Upper lobe of left lung (tissue), 6 donors: ENCODE measurements around the gene FBH1. TPM values are rescaled to one million over a fixed set of nuclear protein-coding genes. Genes with fewer than 3 reads are reported as not detected.

ENCODE experiments used
- ATAC-seq, 2 donors: fragments of 200-7000 bp; cut with Tn5 transposase; one replicate each; pipeline ENCODE4 v1.9.1; 2022; ENCODE audit warnings: mild to moderate bottlenecking in 2 of 2, moderate library complexity in 2 of 2; ENCODE audit not compliant: low FRiP score in 2 of 2
- DNase-seq, 2 donors: peaks; one replicate each; pipeline ENCODE4 v3.0.0-alpha.2; 2019 to 2020
- H3K27ac ChIP-seq, 4 donors: fragments of 200-600 bp; sonication (generic); one replicate each; pipeline ENCODE4 v1.5.1; 2016 to 2019
- H3K27me3 ChIP-seq, 4 donors: fragments of 200-600 bp; sonication (generic); one replicate each; pipeline ENCODE4 v1.5.1; 2017 to 2019
- H3K36me3 ChIP-seq, 4 donors: fragments of 200-600 bp; sonication (generic); one replicate each; pipeline ENCODE4 v1.5.1; 2016 to 2019
- H3K4me1 ChIP-seq, 4 donors: fragments of 200-600 bp; sonication (generic); one replicate each; pipeline ENCODE4 v1.5.1; 2018 to 2019
- H3K4me3 ChIP-seq, 4 donors: fragments of 200-600 bp; sonication (generic); one replicate each; pipeline ENCODE4 v1.5.1; 2017 to 2019; ENCODE audit warnings: mild to moderate bottlenecking in 2 of 4, moderate library complexity in 1 of 4
- H3K9me3 ChIP-seq, 4 donors: fragments of 200-600 bp; sonication (generic); one replicate each; pipeline ENCODE4 v1.5.1; 2018 to 2019
- CTCF ChIP-seq, 6 experiments: fragments of 450-650 bp in 4 of 6; fragments of 200-600 bp in 2 of 6; sonication (generic) in 2 of 6; IDR thresholded peaks; one replicate each; pipeline ENCODE4 v1.5.1; 2016 to 2019; ENCODE audit warnings: antibody characterized with exemption in 6 of 6
- EP300 ChIP-seq, 4 donors: sonication (generic); formaldehyde crosslinking; IDR thresholded peaks; one replicate each; pipeline ENCODE4 v1.5.1; 2017; ENCODE audit warnings: antibody characterized with exemption in 4 of 4, control low read depth in 2 of 4
- POLR2A ChIP-seq, 4 donors: fragments of 450-650 bp; IDR thresholded peaks; one replicate each; pipeline ENCODE4 v1.5.1; 2016 to 2017; ENCODE audit warnings: antibody characterized with exemption in 4 of 4, mild to moderate bottlenecking in 2 of 4
- POLR2AphosphoS5 ChIP-seq, 2 donors: sonication (generic); formaldehyde crosslinking; IDR thresholded peaks; one replicate each; pipeline ENCODE4 v1.5.1; 2017; ENCODE audit warnings: antibody characterized with exemption in 2 of 2
- WGBS, 2 donors: methylation state at CpG; one replicate each; pipeline ENCODE4 v1.1.5; 2017 to 2018; 5-methylcytosine and 5-hydroxymethylcytosine counted together
- total RNA-seq, 6 donors: library from RNA; depleted of rRNA in 4 of 6; stranded (reverse); fragments of >200 nt in 4 of 6; gene quantifications; one replicate each; pipeline versions ENCODE4 v1.1.0 to v1.2.1, GENCODE V29; 2016 to 2021
- donor health status: DM: no; HTN: no; CAD: no; lungs with moderate emphysema.
- donor health status: DM: no; HTN: yes; CAD: no; lungs with severe emphysema.

FBH1 gene
- total RNA-seq, 6 donors from 2014 or later = 62.4 to 186 (median 77.4) TPM

GRCh38 chr10:5915451-5915850, 25.4 kb downstream of the FBH1 start:
- no peaks in the 10 kb centered on the region for H3K27me3 ChIP-seq
- H3K9me3 ChIP-seq = no peaks in the 10 kb centered on the region
- TF ChIP-seq POLR2AphosphoS5 (IDR thresholded peaks at IDR 0.05) (no peak), CTCF (IDR thresholded peaks at IDR 0.05) (no peak), POLR2A (IDR thresholded peaks at IDR 0.05) (no peak), EP300 (IDR thresholded peaks at IDR 0.05) (no peak)
- WGBS, 2 donors = 88 to 94% methylated on average over 10 to 14 of the region's 14 CpGs
- no peak overlapping the region for H3K4me3 ChIP-seq
- H3K27ac ChIP-seq = no peak overlapping the region
- DNase-seq (no peak), ATAC-seq (no peak)
- H3K4me1 ChIP-seq = no peaks in the 10 kb centered on the region
- H3K36me3 ChIP-seq = peaks cover 48 to 99% (median 87%) of the 10 kb centered on the region in 4 donors

- no peak overlapping the region for H3K4me3 ChIP-seq
- no peaks in the 10 kb centered on the region for H3K9me3 ChIP-seq
- ATAC-seq = no peak
- H3K4me1 ChIP-seq = no peaks in the 10 kb centered on the region
- no peak for DNase-seq
- H3K36me3 ChIP-seq = peaks cover 45 to 100% (median 88%) of the 10 kb centered on the region in 4 donors
- WGBS, 2 donors = 97 to 99% methylated on average over 12 to 13 of the region's 13 CpGs
- H3K27ac ChIP-seq = no peak overlapping the region
- no peaks in the 10 kb centered on the region for H3K27me3 ChIP-seq
- TF ChIP-seq POLR2AphosphoS5 (IDR thresholded peaks at IDR 0.05) (no peak), CTCF (IDR thresholded peaks at IDR 0.05) (no peak), EP300 (IDR thresholded peaks at IDR 0.05) (no peak), POLR2A (IDR thresholded peaks at IDR 0.05) (no peak)
Measured at GRCh38 chr10:5917305-5917704, 27.3 kb downstream of the FBH1 start.

- 92 to 95% methylated on average over 4 of the region's 4 CpGs for WGBS, 2 donors
- DNase-seq (no peak), ATAC-seq (no peak)
- Histone ChIP-seq H3K27ac (no peak overlapping the region), H3K36me3 (peaks cover 54 to 100% (median 89%) of the 10 kb centered on the region in 4 donors), H3K27me3 (no peaks in the 10 kb centered on the region), H3K4me3 (no peak overlapping the region), H3K9me3 (no peaks in the 10 kb centered on the region), H3K4me1 (no peaks in the 10 kb centered on the region)
- TF ChIP-seq CTCF (IDR thresholded peaks at IDR 0.05) (no peak), POLR2AphosphoS5 (IDR thresholded peaks at IDR 0.05) (no peak), POLR2A (IDR thresholded peaks at IDR 0.05) (no peak), EP300 (IDR thresholded peaks at IDR 0.05) (no peak)
Measured at GRCh38 chr10:5918763-5919162, 28.7 kb downstream of the FBH1 start.

GRCh38 chr10:5919568-5919967, 29.5 kb downstream of the FBH1 start:
- Histone ChIP-seq H3K4me3 (no peak overlapping the region), H3K27ac (no peak overlapping the region), H3K27me3 (no peaks in the 10 kb centered on the region), H3K4me1 (no peaks in the 10 kb centered on the region), H3K36me3 (peaks cover 55 to 100% (median 88%) of the 10 kb centered on the region in 4 donors), H3K9me3 (no peaks in the 10 kb centered on the region)
- ATAC-seq = no peak
- DNase-seq = no peak
- TF ChIP-seq POLR2AphosphoS5 (IDR thresholded peaks at IDR 0.05) (no peak), CTCF (IDR thresholded peaks at IDR 0.05) (no peak), POLR2A (IDR thresholded peaks at IDR 0.05) (no peak), EP300 (IDR thresholded peaks at IDR 0.05) (no peak)
- 95 to 98% methylated on average over 7 of the region's 7 CpGs for WGBS, 2 donors

GRCh38 chr10:5921746-5922145, 31.7 kb downstream of the FBH1 start:
- H3K4me1 ChIP-seq = no peaks in the 10 kb centered on the region
- no peak for DNase-seq
- no peak overlapping the region for H3K4me3 ChIP-seq
- no peaks in the 10 kb centered on the region for H3K9me3 ChIP-seq
- H3K27me3 ChIP-seq = no peaks in the 10 kb centered on the region
- H3K27ac ChIP-seq = no peak overlapping the region
- WGBS, 2 donors = 96 to 98% methylated on average over 5 of the region's 5 CpGs
- peaks cover 57 to 100% (median 90%) of the 10 kb centered on the region in 4 donors for H3K36me3 ChIP-seq
- TF ChIP-seq EP300 (IDR thresholded peaks at IDR 0.05) (no peak), POLR2AphosphoS5 (IDR thresholded peaks at IDR 0.05) (no peak), CTCF (IDR thresholded peaks at IDR 0.05) (no peak), POLR2A (IDR thresholded peaks at IDR 0.05) (no peak)
- no peak for ATAC-seq
